Stimulated activated CD4-positive, alpha-beta T cell treated with anti-CD3 and anti-CD28 coated beads, Interleukin-1b, Interleukin-23, amount 100 ng/mL, for 4 hours (primary cell): Measurements from ENCODE around the gene PTCH2.
"Not testable (repeated sequence)": the region's sequence is repeated elsewhere in the genome, so short reads cannot be mapped to it uniquely, and the experiment has no call there.

Source experiments
- DNase-seq, 2 donors: peaks; one replicate each; pipeline ENCODE4 v3.0.0-alpha.2; 2020; ENCODE audit warnings: low read depth in 2 of 2

Gene PTCH2

DNA sequence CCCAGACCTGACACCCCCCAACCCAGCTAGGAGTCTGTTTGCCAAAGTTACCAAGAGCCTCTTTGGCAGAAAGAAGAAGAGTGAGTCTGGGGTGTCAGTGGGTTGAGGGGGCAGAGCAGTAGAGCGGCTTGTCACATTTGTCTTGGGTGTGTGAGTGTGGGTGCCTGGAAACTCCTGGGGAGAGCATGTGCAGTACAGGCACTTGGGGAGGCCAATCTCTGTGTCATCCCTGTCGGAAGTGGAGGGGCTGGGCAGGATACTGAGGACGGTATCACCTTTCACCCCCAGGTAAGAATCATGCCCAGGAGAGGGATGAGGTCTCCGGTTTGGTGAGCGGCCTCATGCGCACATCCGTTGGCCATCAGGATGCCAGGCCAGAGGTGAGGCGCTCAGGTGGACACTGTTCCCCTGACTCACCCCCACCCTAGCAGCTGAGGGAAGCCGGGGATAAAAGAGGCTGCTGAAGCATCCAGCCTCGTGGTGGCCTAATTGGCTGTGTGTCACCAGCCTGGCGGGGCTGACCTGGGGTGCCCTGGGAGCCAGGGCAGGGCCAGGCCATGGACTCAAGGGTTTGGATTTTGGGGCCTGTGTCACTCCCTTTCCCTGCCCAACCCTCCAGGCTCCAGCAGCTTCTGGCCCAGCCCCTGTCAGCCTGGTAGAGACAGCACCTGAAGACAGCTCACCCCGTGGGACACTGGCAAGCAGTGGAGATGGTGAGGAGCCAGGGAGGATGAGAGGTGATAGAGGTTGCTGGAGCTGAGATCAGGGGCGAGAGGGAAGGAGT lies 39.5 kb downstream of the PTCH2 start:
- no peak for DNase-seq

- DNase-seq, result no peak
These were observed 40.1 kb downstream of the PTCH2 start for GRCh38 chr1:44803062-44803311.

DNA sequence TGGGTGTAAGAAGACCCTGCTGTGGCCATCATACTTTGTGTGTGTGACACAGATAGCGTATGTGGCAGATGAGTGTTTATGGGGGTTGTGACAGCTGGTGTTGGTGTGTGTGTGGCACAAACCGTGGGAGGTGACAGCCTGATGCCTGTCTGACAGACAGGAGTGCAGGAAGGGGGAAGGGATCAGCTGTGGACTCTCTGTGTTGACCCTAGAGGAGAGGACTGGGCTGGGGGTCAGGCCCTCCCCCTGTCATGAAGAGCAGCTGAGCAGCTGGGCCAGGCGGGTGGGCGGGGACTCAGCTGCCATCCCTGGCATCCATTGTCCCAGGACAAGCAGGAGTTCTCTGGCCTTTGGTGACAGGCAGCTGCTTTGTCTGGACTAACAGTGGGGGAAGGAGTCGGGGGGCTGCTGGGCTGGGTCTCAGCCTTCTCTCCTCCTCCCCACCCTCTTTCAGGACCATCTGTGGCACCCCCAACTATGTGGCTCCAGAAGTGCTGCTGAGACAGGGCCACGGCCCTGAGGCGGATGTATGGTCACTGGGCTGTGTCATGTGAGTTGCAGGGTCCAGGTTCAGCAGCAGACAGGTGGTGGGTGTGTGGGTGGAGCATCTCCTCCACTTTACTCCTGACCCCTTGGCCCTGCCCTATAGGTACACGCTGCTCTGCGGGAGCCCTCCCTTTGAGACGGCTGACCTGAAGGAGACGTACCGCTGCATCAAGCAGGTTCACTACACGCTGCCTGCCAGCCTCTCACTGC lies 40.6 kb downstream of the PTCH2 start:
- DNase-seq, result no peak

- peak; percentile 31 to 38 for DNase-seq
These were observed 41.4 kb downstream of the PTCH2 start for GRCh38 chr1:44801491-44802305.

- DNase-seq, result peak; percentile 94 to 98
These were observed 43.1 kb downstream of the PTCH2 start, which contains the start of gene PLK3 for GRCh38 chr1:44799770-44800584. PLK3 (plus strand) TSS chr1:44800377; CDS start chr1:44800464, 87 bp downstream.

DNA sequence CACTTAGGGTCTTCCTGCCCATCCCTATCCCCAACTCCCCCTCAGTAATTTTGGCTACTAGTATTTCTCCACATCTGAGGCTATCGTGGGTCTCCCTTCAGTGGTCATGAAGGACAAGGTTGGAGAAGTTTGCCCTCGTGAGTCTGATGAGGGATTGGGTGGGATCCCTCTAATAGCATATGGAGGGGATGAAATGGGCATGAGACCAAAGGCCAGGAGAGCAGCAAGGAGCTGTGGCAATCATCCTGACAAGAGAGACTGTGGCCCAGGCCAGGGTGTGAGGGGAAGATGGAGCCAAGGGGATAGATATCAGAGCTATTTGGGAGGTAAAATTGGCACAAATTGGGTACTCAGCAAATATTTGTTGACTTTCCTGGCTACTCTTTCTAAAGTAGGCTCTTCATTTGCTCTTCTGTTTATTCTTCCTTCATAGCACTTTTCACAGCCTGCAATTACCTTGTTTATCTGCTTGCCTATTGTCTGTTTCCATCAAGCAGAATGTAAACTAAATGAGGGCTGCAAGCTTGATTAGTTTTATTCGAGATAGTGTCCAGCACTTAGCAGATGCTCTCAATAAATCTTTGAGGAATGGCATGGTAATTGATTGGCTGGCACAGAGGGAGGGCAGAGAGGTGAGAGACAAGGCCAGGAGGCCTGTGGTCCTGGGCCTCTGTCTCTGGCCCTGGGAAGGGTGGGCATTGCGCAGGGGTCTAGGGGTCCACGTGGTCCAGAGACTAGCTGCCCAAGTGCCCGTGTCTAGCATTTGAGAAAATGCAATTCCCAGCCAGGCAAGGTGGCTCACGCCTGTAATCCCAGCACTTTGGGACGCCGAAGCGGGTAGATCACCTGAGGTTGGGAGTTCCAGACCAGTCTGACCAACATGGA lies 44.3 kb downstream of the PTCH2 start:
- no peak for DNase-seq

DNA sequence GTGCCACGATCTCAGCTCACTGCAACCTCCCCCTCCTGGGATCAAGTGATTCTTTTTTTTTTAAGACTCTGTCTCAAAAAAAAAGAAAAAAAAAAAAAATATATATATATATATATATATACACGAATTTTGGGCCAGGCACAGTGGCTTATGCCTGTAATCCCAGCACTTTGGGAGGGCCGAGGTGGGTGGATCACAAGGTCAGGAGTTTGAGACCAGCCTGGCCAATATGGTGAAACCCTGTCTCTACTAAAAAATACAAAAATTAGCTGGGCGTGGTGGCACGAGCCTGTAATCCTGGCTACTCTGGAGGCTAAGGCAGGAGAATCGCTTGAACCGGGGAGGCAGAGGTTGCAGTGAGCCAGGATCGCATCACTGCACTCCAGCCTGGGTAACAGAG lies 45.2 kb downstream of the PTCH2 start:
- not testable (repeated sequence) for DNase-seq

DNA sequence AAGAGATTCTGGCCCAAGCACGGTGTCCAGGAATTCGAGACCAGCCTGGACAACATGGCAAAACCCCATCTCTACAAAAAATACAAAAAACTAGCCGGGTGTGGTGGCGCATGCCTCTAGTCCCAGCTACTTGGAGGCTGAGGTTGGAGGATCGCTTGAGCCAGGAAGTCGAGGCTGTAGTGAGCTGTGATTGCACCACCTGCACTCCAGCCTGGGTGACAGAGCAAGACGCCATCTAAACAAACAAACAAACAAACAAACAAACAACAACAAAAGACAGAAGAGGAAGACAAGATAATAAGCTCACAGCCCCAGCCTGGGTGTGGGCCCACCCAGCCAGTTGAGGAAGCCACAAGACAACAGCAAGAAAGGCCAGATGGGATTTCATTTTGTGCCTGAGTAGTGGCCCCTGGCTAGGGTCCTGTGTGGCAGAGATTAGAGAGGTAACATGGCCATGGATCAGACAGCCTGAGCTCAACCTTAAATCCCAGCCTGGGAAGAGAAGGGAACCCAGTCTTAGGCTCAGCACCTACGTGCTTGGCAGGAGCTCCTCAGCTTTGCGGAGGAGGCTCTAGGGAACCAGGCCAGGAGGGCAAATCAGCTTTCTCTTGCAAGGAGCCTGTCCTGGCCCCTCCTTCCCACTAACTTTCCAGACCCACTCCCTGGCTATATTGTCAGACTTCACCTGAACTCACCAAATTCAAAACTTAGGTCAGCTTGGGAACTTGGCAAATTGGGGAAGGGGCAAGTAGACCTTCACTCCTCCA lies 50.1 kb downstream of the PTCH2 start:
- no peak for DNase-seq

- DNase-seq, result no peak
These were observed 51.9 kb downstream of the PTCH2 start for GRCh38 chr1:44790968-44791801.

DNA sequence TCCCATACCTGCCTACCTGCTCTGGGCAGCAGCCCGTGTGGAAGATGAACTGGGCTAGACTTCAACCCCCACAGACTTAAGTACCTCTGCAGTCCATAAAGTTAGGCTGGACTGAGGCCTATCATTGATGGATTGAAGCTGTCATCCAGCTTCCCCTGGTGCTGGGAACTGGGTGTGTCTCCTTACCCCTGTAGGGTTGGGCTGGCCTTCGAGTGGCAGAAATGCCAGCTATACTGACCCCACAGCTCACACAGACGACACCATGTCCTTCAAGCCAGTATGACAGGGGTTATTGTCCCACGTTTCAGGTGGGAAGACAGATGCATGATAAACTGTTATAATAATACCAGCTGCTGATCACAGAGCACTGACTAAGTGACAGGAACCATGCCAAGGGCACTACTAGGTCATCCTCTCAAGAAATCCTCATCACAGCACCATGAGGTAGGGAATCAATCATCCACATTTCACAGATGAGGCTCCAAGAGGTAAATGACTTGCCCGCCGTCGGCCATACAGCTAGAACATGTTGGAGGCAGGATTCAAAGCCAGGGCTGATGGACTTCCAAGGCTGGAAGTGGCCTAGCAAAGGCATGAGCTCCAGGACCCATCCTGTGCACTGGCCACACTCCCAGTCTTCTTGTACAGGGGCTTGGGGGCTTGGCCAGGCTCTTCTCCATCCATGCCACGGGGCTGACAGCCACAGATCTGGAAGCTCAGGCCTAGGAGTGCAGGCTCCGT lies 54.8 kb downstream of the PTCH2 start, which contains the start of gene BEST4:
TSS of gene BEST4 (minus strand) at position 51 of the 741 bp plus-strand sequence. CDS start 465 bp downstream, outside the sequence.
- no peak for DNase-seq

GRCh38 chr1:44787506-44787905 lies 55.5 kb downstream of the PTCH2 start:
- DNase-seq, result no peak

GRCh38 chr1:44786841-44787426 lies 56.1 kb downstream of the PTCH2 start:
- no peak for DNase-seq

GRCh38 chr1:44786138-44786840 lies 56.8 kb downstream of the PTCH2 start:
- peak; percentile 73 to 82 for DNase-seq

- DNase-seq, result no peak
These were observed 57.4 kb downstream of the PTCH2 start for GRCh38 chr1:44785501-44786137.

DNA sequence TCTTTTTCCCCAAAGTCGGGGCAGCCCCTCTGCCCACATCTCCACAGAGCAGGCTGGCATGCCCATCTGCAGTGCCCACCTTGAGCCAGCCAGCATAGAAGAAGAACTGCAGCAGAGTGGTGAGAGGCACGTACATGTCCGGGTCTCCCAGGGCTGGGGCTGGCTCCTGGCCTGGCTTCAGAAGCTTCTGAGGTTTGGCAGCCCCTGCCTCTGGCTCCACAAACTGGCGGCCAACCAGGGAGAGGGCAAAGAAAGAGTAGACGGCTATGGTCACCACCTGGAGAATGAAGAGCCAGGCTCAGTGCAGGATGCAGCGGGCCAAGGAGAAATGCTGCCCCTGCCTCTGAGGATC lies 58.0 kb downstream of the PTCH2 start:
- no peak for DNase-seq
